Cardiac fibroblast (primary cell): ENCODE results near the gene AOPEP.
A peak's percentile ranks its signal among the peaks of the same experiment; 100 is the strongest.

ENCODE experiments used
- DNase-seq, 2 donors: peaks; one replicate each; pipeline versions ENCODE4 v3.0.0 to v3.0.0-alpha.2; 2010; ENCODE audit warnings: low read depth in 2 of 2
- H3K4me3 ChIP-seq, 2 donors: replicated peaks in 1 of 2; 1 replicate in 1 of 2; 2 replicates in 1 of 2; pipeline ENCODE4 v1.5.1; 2011; ENCODE audit warnings: low read depth in 2 of 2, low read length in 2 of 2, mild to moderate bottlenecking in 2 of 2, moderate library complexity in 1 of 2
- TF ChIP-seq, protein P1 (sequence below): IDR thresholded peaks from one replicate; pipeline ENCODE4 v1.5.1; 2011; ENCODE audit warnings: low read depth, mild to moderate bottlenecking, low read length, inconsistent platforms

The AOPEP gene

DNA sequence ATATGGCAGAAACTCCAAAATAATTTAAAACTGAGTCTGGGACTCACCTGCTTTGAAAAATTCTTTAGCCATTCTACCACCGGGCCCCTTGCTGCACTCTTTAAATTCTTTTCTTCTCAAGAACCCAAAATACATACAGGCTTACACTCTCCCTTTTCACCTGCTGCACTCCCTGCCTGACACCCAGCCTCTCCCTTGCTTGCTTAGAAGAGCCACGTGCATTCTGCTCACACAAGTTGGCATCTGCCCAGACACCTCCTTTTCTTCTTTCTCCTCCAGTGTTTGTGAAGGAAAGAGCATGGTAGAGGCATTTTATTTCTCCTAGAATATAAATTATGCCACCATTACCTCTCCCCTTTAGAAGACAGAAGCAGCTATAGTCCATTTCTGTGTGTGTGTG, 39.0 kb upstream of the AOPEP start:
- no peak overlapping the region for H3K4me3 ChIP-seq
- DNase-seq, result no peak
- TF ChIP-seq, protein P1, sequence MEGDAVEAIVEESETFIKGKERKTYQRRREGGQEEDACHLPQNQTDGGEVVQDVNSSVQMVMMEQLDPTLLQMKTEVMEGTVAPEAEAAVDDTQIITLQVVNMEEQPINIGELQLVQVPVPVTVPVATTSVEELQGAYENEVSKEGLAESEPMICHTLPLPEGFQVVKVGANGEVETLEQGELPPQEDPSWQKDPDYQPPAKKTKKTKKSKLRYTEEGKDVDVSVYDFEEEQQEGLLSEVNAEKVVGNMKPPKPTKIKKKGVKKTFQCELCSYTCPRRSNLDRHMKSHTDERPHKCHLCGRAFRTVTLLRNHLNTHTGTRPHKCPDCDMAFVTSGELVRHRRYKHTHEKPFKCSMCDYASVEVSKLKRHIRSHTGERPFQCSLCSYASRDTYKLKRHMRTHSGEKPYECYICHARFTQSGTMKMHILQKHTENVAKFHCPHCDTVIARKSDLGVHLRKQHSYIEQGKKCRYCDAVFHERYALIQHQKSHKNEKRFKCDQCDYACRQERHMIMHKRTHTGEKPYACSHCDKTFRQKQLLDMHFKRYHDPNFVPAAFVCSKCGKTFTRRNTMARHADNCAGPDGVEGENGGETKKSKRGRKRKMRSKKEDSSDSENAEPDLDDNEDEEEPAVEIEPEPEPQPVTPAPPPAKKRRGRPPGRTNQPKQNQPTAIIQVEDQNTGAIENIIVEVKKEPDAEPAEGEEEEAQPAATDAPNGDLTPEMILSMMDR, result no peak

GRCh38 chr9:94690344-94690743, 36.2 kb upstream of the AOPEP start:
- DNase-seq, result no peak
- TF ChIP-seq, protein P1, result no peak
- H3K4me3 ChIP-seq, result no peak overlapping the region

GRCh38 chr9:94692601-94693000, 33.9 kb upstream of the AOPEP start:
- no peak overlapping the region for H3K4me3 ChIP-seq
- TF ChIP-seq, protein P1, result no peak
- DNase-seq, result no peak

- no peak overlapping the region for H3K4me3 ChIP-seq
- DNase-seq, result no peak
- TF ChIP-seq, protein P1, result no peak
Observed at GRCh38 chr9:94693485-94694204, 32.9 kb upstream of the AOPEP start.

DNA sequence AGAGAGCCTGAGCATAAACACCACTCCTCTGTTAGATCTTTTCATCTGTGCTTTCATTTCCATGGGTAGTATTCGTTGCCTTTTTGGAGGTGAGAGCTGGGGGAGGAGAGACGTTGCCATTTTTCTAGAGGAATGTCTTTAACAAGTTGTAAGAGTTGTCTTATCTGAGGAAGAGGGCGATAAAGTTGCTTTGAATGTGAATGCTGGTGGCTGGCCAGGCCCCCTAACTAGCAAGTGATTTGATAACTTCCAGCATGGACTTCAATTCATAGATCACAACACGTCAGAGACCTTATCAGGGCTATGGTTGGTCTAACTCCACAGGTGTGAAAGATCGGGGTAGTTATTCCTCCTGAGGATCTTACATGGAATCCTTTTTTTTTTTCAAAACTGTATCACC, 30.0 kb upstream of the AOPEP start:
- TF ChIP-seq, protein P1, result no peak
- no peak overlapping the region for H3K4me3 ChIP-seq
- DNase-seq, result no peak

DNA sequence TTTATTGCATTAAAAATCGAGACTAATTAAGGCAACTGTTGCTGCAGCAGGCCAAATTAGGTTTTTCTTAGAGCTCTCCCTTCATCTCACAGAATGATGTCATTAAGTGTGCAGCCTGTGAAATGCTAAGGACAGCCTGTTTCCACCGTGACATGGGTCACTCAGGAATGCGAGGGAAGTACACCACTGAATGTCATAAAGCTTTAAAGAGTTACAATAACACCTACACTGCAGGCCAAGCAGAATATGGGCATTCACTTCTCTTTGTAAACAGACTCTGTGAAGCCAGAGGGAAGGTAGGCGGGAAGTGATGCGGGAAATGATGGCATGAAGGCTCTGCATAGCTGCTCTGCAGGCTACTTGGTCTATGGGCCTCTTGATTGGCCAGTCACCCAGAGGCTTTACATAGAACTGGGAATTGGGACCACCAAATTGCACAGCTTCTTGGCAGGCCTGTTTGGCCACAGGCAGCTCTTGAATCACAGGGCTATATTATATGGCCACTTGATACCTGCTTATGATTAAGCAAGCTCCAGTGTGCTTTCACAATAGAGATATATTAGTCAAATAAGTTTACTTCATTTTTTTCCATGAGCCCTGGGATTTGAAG, 28.4 kb upstream of the AOPEP start:
- DNase-seq, result peak; percentile 53 to 58
- no peak overlapping the region for H3K4me3 ChIP-seq
- TF ChIP-seq, protein P1, result no peak
